Stimulated activated CD4-positive, alpha-beta T cell treated with anti-CD3 and anti-CD28 coated beads, Interleukin-1b, Interleukin-23, amount 100 ng/mL, for 48 hours (primary cell): ENCODE results near the gene RAB3IL1.

ENCODE experiments used
- DNase-seq: peaks from one replicate; pipeline ENCODE4 v3.0.0-alpha.2; 2020

The RAB3IL1 gene

DNA sequence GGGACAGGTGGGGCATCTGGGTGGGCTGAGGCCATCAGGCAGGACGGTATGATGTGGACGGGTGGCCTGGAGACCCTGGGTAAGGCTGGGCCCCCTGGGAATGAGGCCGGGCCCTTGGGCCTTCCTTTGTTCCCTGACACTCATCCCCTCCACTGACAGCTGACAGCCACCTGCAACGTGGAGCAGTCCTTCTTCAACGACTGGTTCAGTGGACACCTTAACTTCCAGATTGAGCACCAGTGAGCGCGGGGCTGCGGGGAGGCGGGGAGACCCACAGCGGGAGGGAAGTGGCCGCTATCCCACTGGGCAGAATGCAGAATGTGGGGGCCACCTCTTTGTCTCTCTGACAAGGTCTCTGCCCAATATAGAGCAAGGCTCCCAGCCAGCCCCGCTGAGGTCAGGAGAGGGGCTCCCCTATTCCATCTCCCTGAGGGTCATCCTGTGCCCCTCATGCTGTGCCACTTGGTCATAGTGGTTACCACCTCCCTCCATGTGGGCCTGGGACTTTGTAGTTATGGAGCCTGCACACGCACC is 53.8 kb downstream of the RAB3IL1 start:
- DNase-seq: no peak

GRCh38 chr11:61862714-61863547 is 54.4 kb downstream of the RAB3IL1 start:
- DNase-seq: no peak

GRCh38 chr11:61861634-61862033 is 55.7 kb downstream of the RAB3IL1 start:
- no peak for DNase-seq

- no peak for DNase-seq
Measured at GRCh38 chr11:61860054-61860903, 57.1 kb downstream of the RAB3IL1 start.

- DNase-seq: no peak
Measured at GRCh38 chr11:61855939-61856680, 61.3 kb downstream of the RAB3IL1 start.

- no peak for DNase-seq
Measured at GRCh38 chr11:61854966-61855714, 62.2 kb downstream of the RAB3IL1 start.

- no peak for DNase-seq
Measured at GRCh38 chr11:61854206-61854895, 63.0 kb downstream of the RAB3IL1 start.

GRCh38 chr11:61853698-61854169 is 63.6 kb downstream of the RAB3IL1 start:
- no peak for DNase-seq

DNA sequence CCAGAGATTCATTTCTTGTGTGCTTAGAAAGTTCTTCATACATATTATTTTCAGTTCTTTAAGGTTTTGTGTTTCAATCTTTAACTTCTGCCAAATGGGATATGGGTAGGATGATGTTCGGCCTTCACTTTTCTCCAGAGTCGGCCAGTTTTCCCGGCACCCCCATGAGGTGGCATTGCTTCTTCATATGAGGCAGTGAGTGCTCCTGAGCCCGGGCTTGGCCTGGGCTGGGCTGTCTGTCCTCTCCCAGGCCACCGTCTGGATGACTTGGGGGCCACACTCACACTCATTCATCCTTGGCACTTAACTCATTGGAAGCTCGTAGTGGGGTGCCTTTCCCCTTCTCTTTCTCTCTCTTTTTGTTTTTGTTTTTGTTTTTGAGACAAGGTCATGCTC is 65.5 kb downstream of the RAB3IL1 start:
- DNase-seq: no peak

DNA sequence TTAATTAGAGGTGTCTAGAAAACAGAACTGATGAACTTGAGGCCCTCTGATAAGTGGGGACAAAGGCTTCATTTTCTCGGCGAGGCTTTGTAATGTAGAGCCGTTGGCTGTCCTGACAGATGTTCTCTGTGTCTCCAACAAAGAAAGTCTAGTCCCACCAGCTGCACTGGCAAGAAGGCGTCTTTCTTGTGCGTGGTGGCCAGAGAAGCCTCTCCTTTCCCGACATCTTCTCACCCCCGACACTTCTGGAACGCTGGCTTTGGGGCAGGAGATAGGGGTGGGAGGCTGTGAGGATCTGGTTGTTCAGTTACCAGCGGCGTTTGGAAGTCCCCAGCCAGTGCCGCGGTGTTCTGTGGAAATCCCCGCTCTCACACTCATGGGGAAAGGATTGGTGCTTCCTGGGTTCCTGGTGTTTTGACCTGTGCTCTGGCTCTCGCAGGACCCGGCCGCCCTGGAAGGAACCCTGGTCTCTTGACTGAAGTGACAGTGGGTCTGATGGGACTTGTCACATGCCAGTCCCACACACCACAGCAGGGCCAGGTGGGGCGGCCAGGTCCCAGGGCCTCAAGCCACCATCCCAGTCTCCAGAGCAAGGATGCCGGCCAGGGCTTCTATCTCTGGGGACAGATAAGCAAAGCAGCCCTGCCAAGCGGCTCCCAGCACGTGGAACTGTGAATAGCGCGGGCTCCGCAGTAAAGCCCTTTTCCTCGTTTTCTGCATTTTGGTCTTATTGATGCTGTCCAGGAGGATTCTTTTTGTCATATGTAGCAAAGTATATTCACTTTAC is 66.1 kb downstream of the RAB3IL1 start:
- DNase-seq: no peak

DNA sequence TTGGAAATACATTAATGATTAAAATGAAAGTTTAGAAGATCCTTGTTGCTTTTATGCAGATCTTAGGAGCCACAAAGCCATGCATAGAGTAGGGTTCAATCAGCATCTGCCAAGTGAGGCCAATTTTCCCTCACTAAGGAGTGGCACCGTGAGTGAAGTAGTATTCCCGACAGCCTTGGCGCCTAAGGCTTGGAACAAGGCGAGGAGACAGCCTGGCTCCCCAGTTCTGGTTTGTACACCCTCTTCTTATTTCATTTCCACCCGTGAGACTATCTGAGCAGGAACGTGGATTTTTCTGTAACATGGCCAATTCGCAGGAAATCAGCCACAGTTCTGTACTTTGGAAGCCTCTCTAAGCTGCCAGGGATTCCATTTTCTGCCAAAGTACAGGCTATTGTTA is 66.7 kb downstream of the RAB3IL1 start:
- no peak for DNase-seq

- no peak for DNase-seq
Measured at GRCh38 chr11:61848631-61849030, 68.7 kb downstream of the RAB3IL1 start.

DNA sequence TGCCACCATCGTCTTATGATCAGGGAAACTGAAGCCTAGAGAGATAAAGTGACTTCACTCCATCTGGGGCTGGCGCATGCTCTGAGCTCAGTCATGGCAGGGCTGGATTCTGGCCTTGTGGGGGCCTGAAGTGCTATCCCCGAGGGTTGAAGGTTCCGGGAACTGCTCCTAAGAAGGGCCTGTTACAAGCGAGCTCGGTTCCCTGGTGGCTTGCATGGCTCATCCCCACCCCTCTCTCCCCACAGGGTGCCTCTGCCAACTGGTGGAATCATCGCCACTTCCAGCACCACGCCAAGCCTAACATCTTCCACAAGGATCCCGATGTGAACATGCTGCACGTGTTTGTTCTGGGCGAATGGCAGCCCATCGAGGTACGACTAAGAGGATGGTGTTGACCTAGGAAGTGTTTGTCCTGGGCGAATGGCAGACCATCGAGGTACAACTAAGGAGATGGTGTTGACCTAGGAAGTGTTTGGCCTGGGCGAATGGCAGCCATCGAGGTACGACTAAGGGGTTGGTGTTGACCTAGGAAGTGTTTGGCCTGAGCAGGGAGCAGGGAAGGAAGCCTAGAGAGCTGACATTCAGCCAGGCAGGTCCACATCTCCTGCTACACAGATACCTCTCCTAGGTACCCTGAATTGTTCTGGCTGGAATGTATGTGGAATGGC is 69.3 kb downstream of the RAB3IL1 start:
- DNase-seq: no peak
